Panc1 (cell line): ENCODE results near the gene ATP13A2. TPM values are rescaled to one million over a fixed set of nuclear protein-coding genes. Genes with fewer than 3 reads are reported as not detected.

Experiments used
- ATAC-seq: fragments of 200-7000 bp; cut with Tn5 transposase; 2 replicates; pipeline ENCODE4 v1.9.1; 2020; ENCODE audit warnings: mild to moderate bottlenecking, moderate library complexity
- BruUV-seq: library from RNA; stranded (reverse); fragments of 400-500 nt; replicated peaks from 2 replicates; lab custom pipeline; 2021; lab: Mats Ljungman, UMichigan
- CTCF ChIA-PET: fragments of 300-600 bp; sonication (Branson Sonifier 250); formaldehyde crosslinking; loops from one replicate; lab custom pipeline; 2022; ENCODE audit warnings: antibody characterized with exemption; lab: Charles Lee
- POLR2A ChIA-PET: fragments of 300-600 bp; sonication (Branson Sonifier 250); formaldehyde crosslinking; loops from one replicate; lab custom pipeline; 2022; ENCODE audit warnings: antibody characterized with exemption; lab: Charles Lee
- DNase-seq: peaks from one replicate; pipeline ENCODE4 v3.0.0-alpha.2; 2010; ENCODE audit warnings: low read depth, low spot score
- H3K27ac ChIP-seq: 2 replicates; pipeline ENCODE4 v1.5.1; 2011; ENCODE audit warnings: mild to moderate bottlenecking, low read length, inconsistent platforms
- H3K27me3 ChIP-seq: fragments of 200-500 bp; sonication (Bioruptor generic); 2 replicates; pipeline ENCODE4 v1.6.0; 2014; ENCODE audit warnings: low read length, inconsistent platforms; ENCODE audit not compliant: control insufficient read depth, insufficient read depth
- H3K36me3 ChIP-seq: fragments of 200-500 bp; sonication (Bioruptor generic); 2 replicates; pipeline ENCODE4 v1.5.1; 2014; ENCODE audit warnings: inconsistent platforms, mild to moderate bottlenecking, low read length, moderate library complexity; ENCODE audit not compliant: control insufficient read depth, insufficient read depth
- H3K4me1 ChIP-seq: 2 replicates; pipeline ENCODE4 v1.5.1; 2011; ENCODE audit warnings: inconsistent platforms, mild to moderate bottlenecking, low read length, moderate library complexity; ENCODE audit not compliant: control insufficient read depth, insufficient read depth
- H3K4me3 ChIP-seq, 2 experiments: 2 replicates each; pipeline ENCODE4 v1.5.1; 2011 to 2012; ENCODE audit warnings: low read depth in 2 of 2, low read length in 2 of 2, mild to moderate bottlenecking in 2 of 2, inconsistent platforms in 1 of 2, moderate library complexity in 1 of 2
- H3K9me3 ChIP-seq: fragments of 200-500 bp; sonication (Bioruptor generic); 2 replicates; pipeline ENCODE4 v1.5.1; 2014; ENCODE audit warnings: low read depth, mild to moderate bottlenecking, inconsistent platforms, low read length, moderate library complexity; ENCODE audit not compliant: control insufficient read depth, insufficient read depth
- CTCF ChIP-seq: fragments of 450-650 bp; IDR thresholded peaks from 2 replicates; pipeline ENCODE4 v1.5.1; 2017; ENCODE audit warnings: mild to moderate bottlenecking
- POLR2AphosphoS5 ChIP-seq: IDR thresholded peaks from 2 replicates; pipeline ENCODE4 v1.6.1; 2012; ENCODE audit warnings: mild to moderate bottlenecking, low read depth, low read length, moderate library complexity
- SIN3A ChIP-seq: IDR thresholded peaks from 2 replicates; pipeline ENCODE4 v1.6.1; 2012; ENCODE audit warnings: low read depth, mild to moderate bottlenecking, low read length, moderate library complexity, borderline replicate concordance; ENCODE audit not compliant: insufficient read depth
- TCF7L2 ChIP-seq: IDR thresholded peaks from 2 replicates; pipeline ENCODE4 v1.6.1; 2011; ENCODE audit warnings: mild to moderate bottlenecking, low read depth, low read length, inconsistent platforms
- in situ Hi-C: cut with HindIII; loops from 2 replicates; pipeline ENCODE4 v1.10.0; 2016; ENCODE audit warnings: low sequenced_read_pairs, low pct_unique_long_range_greater_than_20kb
- intact Hi-C: fragments of 100-400 bp; cut with micrococcal nuclease; formaldehyde crosslinking; loops from one replicate; pipeline ENCODE4 v1.10.0; 2022; ENCODE audit not compliant: unreplicated experiment
- total RNA-seq: library from RNA; stranded (reverse); gene quantifications from one replicate; pipeline ENCODE4 v1.2.1, GENCODE V29; 2021; ENCODE audit not compliant: unreplicated experiment
- TF ChIP-seq, protein P1 (sequence below), 2 experiments: IDR thresholded peaks; 2 replicates each; pipeline ENCODE4 v1.6.1; 2011 to 2012; ENCODE audit warnings: low read depth in 2 of 2, control low read depth in 1 of 2, low read length in 1 of 2, mild to moderate bottlenecking in 1 of 2, moderate library complexity in 1 of 2; ENCODE audit not compliant: insufficient read depth in 1 of 2

Gene ATP13A2
- total RNA-seq, 1 experiment from 2014 or later, result 49.9 TPM

DNA sequence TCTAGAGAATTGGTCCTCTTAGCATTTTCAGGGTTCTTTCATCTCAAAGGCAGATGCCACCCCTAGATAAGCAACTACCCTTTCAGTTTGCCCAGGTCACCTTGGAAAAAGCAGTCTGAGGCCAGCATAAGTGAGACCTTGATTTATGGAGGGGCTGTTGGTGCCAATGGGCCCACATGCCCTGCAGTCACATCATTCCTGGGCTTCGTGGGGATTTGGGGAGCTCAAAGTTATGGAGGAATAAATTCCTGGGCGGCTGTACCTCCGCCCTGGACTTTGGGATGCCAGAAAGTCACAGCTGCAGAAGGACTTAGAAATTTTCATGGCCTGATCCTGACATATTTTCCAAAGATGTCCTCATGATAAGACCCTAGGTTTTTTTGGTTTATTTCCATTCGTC is 44.8 kb upstream of the ATP13A2 start:
- Histone ChIP-seq H3K9me3 (no peaks in the 10 kb centered on the region), H3K27ac (no peak overlapping the region), H3K36me3 (peaks cover 2% of the 10 kb centered on the region; the same call in 1 of the 2 replicates), H3K27me3 (no peaks in the 10 kb centered on the region), H3K4me1 (peaks cover 9% of the 10 kb centered on the region), H3K4me3 (no peak overlapping the region)
- intact Hi-C loops, result loop anchor here (5.0 kb wide), 2 partner anchors 281 to 351 kb away; no protein-coding TSS in a partner anchor
- BruUV-seq, result no TSS peak
- POLR2A ChIA-PET, result no interaction called here
- TF ChIP-seq POLR2AphosphoS5, result no peak
- TF ChIP-seq TCF7L2, result no peak
- TF ChIP-seq, protein P1, sequence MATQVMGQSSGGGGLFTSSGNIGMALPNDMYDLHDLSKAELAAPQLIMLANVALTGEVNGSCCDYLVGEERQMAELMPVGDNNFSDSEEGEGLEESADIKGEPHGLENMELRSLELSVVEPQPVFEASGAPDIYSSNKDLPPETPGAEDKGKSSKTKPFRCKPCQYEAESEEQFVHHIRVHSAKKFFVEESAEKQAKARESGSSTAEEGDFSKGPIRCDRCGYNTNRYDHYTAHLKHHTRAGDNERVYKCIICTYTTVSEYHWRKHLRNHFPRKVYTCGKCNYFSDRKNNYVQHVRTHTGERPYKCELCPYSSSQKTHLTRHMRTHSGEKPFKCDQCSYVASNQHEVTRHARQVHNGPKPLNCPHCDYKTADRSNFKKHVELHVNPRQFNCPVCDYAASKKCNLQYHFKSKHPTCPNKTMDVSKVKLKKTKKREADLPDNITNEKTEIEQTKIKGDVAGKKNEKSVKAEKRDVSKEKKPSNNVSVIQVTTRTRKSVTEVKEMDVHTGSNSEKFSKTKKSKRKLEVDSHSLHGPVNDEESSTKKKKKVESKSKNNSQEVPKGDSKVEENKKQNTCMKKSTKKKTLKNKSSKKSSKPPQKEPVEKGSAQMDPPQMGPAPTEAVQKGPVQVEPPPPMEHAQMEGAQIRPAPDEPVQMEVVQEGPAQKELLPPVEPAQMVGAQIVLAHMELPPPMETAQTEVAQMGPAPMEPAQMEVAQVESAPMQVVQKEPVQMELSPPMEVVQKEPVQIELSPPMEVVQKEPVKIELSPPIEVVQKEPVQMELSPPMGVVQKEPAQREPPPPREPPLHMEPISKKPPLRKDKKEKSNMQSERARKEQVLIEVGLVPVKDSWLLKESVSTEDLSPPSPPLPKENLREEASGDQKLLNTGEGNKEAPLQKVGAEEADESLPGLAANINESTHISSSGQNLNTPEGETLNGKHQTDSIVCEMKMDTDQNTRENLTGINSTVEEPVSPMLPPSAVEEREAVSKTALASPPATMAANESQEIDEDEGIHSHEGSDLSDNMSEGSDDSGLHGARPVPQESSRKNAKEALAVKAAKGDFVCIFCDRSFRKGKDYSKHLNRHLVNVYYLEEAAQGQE (IDR thresholded peaks at IDR 0.05; ENCODE audit: insufficient read depth in 1 of 2, low read depth in 2 of 2, low read length in 1 of 2), result no peak
- no peak for TF ChIP-seq SIN3A
- no peak for TF ChIP-seq CTCF
- ATAC-seq, result no peak
- DNase-seq, result no peak
- in situ Hi-C loops, result no loop called here
- CTCF ChIA-PET, result no interaction called here

- TF ChIP-seq CTCF, result no peak
- H3K4me1 ChIP-seq, result peaks cover 12% of the 10 kb centered on the region
- no TSS peak for BruUV-seq
- in situ Hi-C loops, result no loop called here
- ATAC-seq (no peak), DNase-seq (no peak)
- H3K27me3 ChIP-seq, result no peaks in the 10 kb centered on the region
- H3K9me3 ChIP-seq, result no peaks in the 10 kb centered on the region
- intact Hi-C loops, result loop anchor here (5.0 kb wide), 2 partner anchors 282 to 352 kb away; no protein-coding TSS in a partner anchor
- no peak overlapping the region for H3K4me3 ChIP-seq
- ChIA-PET CTCF (no interaction called here), POLR2A (no interaction called here)
- H3K27ac ChIP-seq, result no peak overlapping the region; the same call in 1 of the 2 replicates
- peaks cover 8% of the 10 kb centered on the region for H3K36me3 ChIP-seq
Measured at GRCh38 chr1:17055801-17056200, 44.1 kb upstream of the ATP13A2 start.
